ENCODE data around the gene SMAD3.

SMAD3 gene

GRCh38 chr15:67036775-67037555 is 28.4 kb upstream of the SMAD3 start:
- no peak for DNase-seq

DNA sequence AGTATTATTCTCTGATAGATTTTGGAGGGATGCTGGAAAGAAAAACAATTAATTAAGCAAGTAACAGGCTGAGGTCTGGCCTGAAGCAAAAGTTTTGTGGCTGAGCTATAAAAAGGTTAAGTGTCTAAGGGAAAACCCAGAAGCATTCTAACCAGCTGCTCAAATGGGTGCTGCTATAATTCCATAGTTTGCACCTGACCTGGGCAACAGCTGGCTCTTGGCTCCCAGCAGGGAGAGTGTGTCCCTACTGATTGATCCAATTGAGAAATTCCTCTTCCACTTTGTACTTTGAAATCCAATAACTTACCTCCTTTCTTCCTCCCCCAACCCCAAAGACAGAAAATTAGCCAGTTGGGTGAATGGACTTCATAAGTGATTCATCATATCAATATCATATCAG is 27.7 kb upstream of the SMAD3 start:
- DNase-seq = no peak

- DNase-seq = no peak
Measured at GRCh38 chr15:67038736-67039135, 26.7 kb upstream of the SMAD3 start.

DNA sequence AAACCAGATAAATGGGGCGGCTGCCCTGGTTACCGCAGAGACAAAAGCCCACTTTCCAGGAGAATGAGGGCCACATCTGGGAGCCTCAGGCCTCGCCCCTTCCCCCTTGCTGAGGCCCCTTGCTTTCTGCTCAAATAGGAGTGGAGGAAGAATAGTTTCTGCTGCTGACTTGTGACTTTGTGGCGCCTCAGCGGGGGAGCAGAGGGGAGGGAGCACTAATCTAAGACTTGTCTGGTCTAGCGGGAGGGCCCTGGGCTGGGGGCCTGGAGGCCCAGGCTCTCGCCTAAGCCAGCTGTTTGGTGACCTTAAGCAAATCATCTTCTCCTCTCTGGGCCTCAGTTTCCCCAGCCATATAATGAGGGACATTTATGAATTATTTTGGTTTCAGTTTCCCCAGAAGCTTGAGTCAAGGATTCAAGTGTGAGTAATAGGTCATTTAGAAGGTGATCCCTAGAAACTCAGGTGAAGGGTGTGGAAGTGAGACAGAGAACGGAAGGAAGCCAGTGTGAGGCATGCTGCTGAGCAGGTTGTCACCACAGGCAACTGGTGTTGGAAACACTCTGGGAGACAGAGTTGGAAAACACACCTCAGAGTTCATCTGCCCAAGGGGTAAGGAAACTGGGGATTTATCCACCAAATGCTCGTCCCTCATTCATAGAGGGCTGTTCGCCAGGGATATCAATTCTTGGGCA is 25.9 kb upstream of the SMAD3 start:
- no peak for DNase-seq

DNA sequence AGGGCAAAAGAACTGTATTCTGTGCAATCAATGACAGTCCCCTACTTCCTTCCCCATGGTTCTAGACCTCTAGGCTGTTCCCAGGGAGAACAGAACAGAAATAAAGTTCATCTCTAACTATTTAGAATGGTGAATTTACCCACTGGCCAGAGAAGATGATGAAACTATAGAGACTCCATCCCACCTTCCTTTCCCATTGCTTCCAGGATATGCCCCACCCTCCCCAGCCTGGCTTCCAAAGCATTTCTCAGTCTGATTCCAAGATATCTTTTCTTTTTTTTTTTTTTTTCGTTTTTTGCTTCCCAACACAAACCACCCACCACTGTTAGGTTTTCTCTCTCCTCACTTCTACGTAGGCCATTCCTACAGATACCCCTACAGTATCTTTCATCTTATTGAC is 25.1 kb upstream of the SMAD3 start:
- DNase-seq = no peak

DNA sequence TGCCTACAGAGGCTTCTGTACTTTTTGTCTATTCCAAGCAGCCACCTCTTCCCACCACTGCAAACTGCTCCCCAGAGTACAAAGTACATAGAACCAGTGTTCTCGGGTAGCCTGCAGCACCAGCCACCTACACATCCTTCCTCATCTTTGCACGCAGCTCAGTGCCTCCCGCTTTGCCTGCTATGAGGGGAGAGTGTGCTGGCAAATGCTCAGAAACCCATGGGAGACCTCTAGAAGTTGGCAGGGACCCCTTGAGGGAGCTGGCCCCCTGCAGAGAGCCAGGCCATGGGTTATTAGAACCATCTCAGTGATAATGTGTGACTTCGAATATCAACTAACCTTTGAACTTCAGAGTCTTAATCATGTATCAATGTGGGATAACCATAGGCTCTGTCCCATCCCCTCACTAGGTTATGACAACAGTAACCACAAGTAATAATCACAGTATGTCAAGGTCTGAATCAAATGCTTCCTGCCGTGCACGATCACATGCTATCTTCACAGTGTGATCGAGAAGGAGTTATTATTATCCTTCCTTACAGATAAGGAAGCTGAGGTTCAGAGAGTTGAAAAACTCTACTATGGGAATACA is 22.8 kb upstream of the SMAD3 start:
- DNase-seq = no peak

GRCh38 chr15:67043939-67044771 is 21.2 kb upstream of the SMAD3 start:
- peak; percentile 61 for DNase-seq

- DNase-seq = no peak
Measured at GRCh38 chr15:67047149-67047661, 18.2 kb upstream of the SMAD3 start.

GRCh38 chr15:67048281-67049279 is 16.8 kb upstream of the SMAD3 start:
- DNase-seq = no peak

DNA sequence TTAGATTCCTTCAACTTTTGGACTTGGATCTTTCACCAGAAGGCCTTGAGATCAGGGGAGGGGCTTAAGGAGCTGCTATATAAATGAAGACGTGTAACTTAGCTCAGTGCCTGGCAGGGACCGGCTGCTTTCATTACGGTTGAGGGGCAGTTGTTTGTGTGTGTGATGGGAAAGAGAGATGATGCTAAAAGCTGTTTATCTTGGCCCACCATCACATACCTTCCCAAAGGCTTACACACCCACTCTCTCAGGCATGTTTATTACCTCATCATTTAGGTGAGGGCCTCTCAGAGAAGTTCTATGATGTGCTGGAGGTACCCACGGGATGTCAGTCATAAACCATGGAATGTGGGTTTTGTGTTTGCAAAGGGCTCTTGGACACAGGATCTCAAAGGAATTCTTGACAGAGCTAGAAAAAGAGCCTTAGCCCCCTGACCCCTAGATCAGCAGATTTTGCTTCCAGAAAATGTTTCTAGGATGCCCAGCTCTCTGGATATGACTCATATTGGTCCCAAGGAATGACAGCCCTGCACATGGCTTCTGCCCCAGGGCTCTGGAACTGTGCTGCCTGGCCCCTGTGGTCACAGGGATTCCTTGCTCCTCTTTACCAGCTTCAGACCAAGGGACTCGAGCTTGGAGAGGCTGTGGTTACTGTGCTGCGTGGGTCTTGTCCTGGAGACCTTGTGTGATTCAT is 15.9 kb upstream of the SMAD3 start:
- no peak for DNase-seq

DNA sequence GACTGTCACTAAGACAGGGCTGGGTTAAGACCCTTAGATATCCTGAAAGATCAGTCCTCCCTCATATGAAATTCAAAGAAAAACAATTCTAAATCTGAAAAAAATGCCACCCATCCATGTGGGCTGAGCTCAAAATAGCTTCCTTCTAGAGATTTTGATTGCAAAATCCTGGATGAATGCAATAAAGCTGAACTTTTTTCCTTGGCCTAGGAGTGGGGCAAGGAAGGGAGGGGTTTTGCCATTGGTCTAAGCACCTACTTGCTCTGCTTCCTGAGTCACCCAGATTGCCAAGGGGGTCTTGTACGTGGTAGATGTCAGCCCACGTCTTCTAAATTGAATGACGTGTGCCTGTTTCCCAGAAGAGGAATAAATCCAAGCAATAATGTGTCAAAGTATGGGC is 15.3 kb upstream of the SMAD3 start:
- no peak for DNase-seq

DNA sequence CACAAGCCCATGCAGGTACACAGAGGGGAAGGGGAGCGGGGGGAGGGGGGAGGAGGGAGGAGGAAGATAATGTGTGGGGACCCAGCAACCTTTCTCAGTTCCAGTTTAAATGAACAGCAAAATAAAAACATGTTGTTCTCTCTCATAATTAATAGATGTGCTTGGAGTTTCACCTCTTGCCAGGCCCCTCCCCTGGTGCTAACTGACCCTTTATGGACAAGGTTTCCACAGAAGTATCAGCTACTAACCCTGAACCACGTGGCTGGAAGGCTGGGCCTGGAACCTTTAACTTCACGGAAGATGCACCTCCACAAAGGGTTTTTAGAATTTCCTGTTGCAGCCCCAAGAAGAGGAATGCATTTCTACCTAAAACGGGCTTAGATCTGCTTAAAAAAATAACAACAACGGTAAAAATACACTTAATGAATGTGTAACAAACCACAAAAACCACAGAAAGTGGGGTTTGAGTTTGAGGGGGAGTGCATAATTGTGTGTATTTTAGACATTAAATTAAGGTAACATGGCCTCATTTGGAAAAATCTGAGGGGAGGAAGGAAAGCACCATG is 14.8 kb upstream of the SMAD3 start:
- DNase-seq = no peak

- DNase-seq = no peak
Measured at GRCh38 chr15:67051088-67052045, 14.0 kb upstream of the SMAD3 start.

DNA sequence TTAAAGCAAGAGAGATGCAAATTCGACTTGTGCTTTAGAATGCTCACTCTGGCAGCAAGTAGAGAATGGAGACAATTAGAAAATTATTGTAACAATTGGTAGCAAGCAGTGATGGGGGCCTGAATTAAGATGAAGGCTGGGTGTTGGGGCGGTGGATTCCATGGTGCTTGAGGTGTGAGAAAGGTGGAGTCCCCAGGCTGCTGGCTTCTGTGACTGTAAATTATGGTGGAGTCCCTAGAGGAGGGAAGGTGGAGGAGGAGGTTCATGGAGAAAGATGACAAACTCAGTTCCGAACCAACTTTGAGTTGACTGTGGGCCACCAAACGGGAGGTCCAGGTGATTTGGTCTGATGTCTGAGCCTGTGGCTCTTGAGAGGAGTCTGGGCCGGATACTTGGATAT is 10.7 kb upstream of the SMAD3 start:
- no peak for DNase-seq

DNA sequence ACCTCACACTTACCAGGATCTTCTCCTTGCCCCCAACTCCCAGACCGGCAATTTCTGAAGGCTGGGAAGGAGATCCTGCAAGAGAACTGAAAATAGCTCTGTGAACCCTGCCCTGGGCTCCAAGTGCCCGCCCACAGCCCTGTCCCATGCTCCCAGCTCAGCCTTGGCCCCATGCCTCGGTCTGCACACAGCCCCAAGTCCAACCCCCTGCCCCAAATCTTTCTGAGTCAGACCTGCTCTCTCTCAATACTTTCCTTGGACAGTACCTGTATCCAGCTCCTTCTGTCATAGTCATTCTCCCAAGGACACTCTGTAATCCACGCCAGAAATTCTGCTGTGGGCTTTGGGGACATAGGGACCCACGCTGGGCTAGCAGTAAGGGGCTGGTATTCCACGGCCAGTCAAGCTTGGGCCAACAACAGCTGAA is 6.3 kb upstream of the SMAD3 start:
- peak; percentile 58 for DNase-seq

- peak; percentile 0 for DNase-seq
Measured at GRCh38 chr15:67061811-67062368, 3.5 kb upstream of the SMAD3 start.

DNA sequence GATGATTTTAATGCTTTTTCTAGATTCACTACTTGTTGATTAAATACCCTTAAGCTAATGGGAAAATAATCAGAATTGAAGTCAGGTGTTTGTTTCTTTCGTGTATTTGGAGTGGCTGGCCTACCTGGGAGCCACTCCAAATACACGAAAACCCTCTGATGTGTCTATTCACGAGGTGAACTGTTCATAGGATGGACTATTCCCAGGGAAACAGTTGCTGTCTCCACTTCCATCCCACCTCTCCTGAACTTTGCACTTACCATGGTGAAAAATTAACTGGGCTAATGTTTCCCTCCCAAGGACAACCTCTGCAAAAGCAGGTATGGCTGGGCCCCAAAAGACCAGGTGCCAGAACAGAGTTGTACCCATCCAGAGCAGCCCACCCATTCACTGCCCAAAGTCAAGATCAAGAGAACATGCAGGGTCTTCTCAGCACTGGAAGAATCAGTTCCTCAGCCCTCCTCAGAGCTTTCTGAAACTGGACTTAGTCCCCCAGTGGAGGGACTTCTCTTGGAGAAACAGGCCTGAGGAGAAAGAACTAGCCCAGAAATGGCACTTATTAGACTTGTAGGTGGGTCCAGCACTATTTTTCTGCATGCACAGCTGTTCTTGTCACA is 2.9 kb upstream of the SMAD3 start:
- peak; percentile 5 for DNase-seq

All from right forelimb (tissue), 1 donor.